GM12892 (cell line): ENCODE measurements around the gene SERPINF2.

Source experiments
- POLR2A ChIP-seq: IDR thresholded peaks from 2 replicates; pipeline ENCODE4 v1.6.1; 2011; ENCODE audit warnings: low read depth, low read length, control low read depth
- TAF1 ChIP-seq: IDR thresholded peaks from 2 replicates; pipeline ENCODE4 v1.6.1; 2011; ENCODE audit warnings: low read depth, mild to moderate bottlenecking, control low read depth, low read length, borderline replicate concordance

GRCh38 chr17:1735834-1736347 lies 6.8 kb upstream of the SERPINF2 start:
- TF ChIP-seq TAF1: no peak
- TF ChIP-seq POLR2A: no peak
